Measurements from ENCODE around the gene SLC25A39.

- TF ChIP-seq CTCF (IDR thresholded peaks at IDR 0.05) (no peak), POLR2A (IDR thresholded peaks at IDR 0.05) (no peak)
Observed at GRCh38 chr17:44287651-44288050, 37.0 kb downstream of the SLC25A39 start.

Data from adrenal gland (tissue), 5 donors.